HCT116 (cell line): ENCODE results near the gene EHBP1. TPM values are rescaled to one million over a fixed set of nuclear protein-coding genes. Genes with fewer than 3 reads are reported as not detected.

Experiments used
- ATAC-seq: fragments of 200-7000 bp; cut with Tn5 transposase; 2 replicates; pipeline ENCODE4 v1.9.1; 2020; ENCODE audit warnings: mild to moderate bottlenecking, moderate library complexity
- BruUV-seq: library from RNA; stranded (reverse); fragments of 400-500 nt; replicated peaks from 2 replicates; lab custom pipeline; 2021; lab: Mats Ljungman, UMichigan
- CTCF ChIA-PET: fragments of 300-600 bp; sonication (Branson Sonifier 250); formaldehyde crosslinking; loops from one replicate; lab custom pipeline; 2021; ENCODE audit warnings: antibody characterized with exemption; lab: Charles Lee
- POLR2A ChIA-PET: fragments of 300-600, 350-600 bp; sonication (Branson Sonifier 250); formaldehyde crosslinking; loops from one replicate; lab custom pipeline; 2021; ENCODE audit warnings: antibody characterized with exemption; lab: Charles Lee
- RAD21 ChIA-PET, 2 experiments: fragments of 300-600 bp; sonication (Branson Sonifier 250); formaldehyde crosslinking; loops; one replicate each; lab custom pipeline; 2023; ENCODE audit warnings: low total read pairs in 2 of 2; ENCODE audit not compliant: uncharacterized antibody in 2 of 2, unreplicated experiment in 2 of 2, low non-redundant PET in 1 of 2; lab: Charles Lee
- DNase-seq: peaks from one replicate; pipeline ENCODE4 v3.0.0-alpha.2; 2010; ENCODE audit warnings: low read depth, low spot score
- H2AFZ ChIP-seq: fragments of 200-600 bp; shearing (Covaris generic), sonication (generic); 2 replicates; pipeline ENCODE4 v1.6.1; 2017; ENCODE audit warnings: low read depth, mixed run types, mixed read lengths, antibody characterized with exemption, low read length; ENCODE audit not compliant: poor library complexity, severe bottlenecking
- H3K27ac ChIP-seq: 2 replicates; pipeline ENCODE4 v1.5.1; 2012; ENCODE audit warnings: low read depth, low read length
- H3K27me3 ChIP-seq: fragments of 200-600 bp; sonication (generic); 2 replicates; pipeline ENCODE4 v1.6.1; 2016; ENCODE audit warnings: mixed run types, low read length, mixed read lengths; ENCODE audit not compliant: insufficient read depth
- H3K36me3 ChIP-seq, 2 experiments: fragments of 200-500 bp in 1 of 2; fragments of 200-600 bp in 1 of 2; sonication (Bioruptor generic) in 1 of 2; sonication (generic) in 1 of 2; 2 replicates each; pipeline versions ENCODE4 v1.5.1 to v1.6.1; 2014 to 2016; ENCODE audit warnings: low read length in 2 of 2, inconsistent platforms in 1 of 2, mixed read lengths in 1 of 2, mixed run types in 1 of 2; ENCODE audit not compliant: insufficient read depth in 2 of 2, control insufficient read depth in 1 of 2
- H3K4me1 ChIP-seq, 2 experiments: fragments of 200-600 bp in 1 of 2; sonication (generic) in 1 of 2; 2 replicates each; pipeline versions ENCODE4 v1.5.1 to v1.6.1; 2012 to 2017; ENCODE audit warnings: low read length in 2 of 2, inconsistent platforms in 1 of 2, mild to moderate bottlenecking in 1 of 2, mixed read lengths in 1 of 2, mixed run types in 1 of 2, moderate library complexity in 1 of 2; ENCODE audit not compliant: insufficient read depth in 2 of 2, control insufficient read depth in 1 of 2
- H3K4me2 ChIP-seq: fragments of 200-600 bp; sonication (generic); 2 replicates; pipeline ENCODE4 v1.6.1; 2017; ENCODE audit warnings: mixed run types, low read length, mixed read lengths
- H3K4me3 ChIP-seq, 2 experiments: fragments of 200-600 bp in 1 of 2; sonication (generic) in 1 of 2; replicated peaks in 1 of 2; 2 replicates each; pipeline ENCODE4 v1.5.1; 2011 to 2016; ENCODE audit warnings: low read length in 2 of 2, control low read depth in 1 of 2, low read depth in 1 of 2, mild to moderate bottlenecking in 1 of 2, mixed read lengths in 1 of 2, mixed run types in 1 of 2
- H3K79me2 ChIP-seq: fragments of 200-600 bp; sonication (generic); 2 replicates; pipeline ENCODE4 v1.6.1; 2017; ENCODE audit warnings: mild to moderate bottlenecking, mixed run types, low read length, moderate library complexity, mixed read lengths; ENCODE audit not compliant: insufficient read depth
- H3K9ac ChIP-seq: fragments of 200-600 bp; sonication (generic); 2 replicates; pipeline ENCODE4 v1.6.1; 2016; ENCODE audit warnings: low read length, mixed read lengths
- H3K9me2 ChIP-seq: fragments of 200-600 bp; sonication (generic), shearing (Covaris generic); 2 replicates; pipeline ENCODE4 v1.6.1; 2017; ENCODE audit warnings: mixed run types, mild to moderate bottlenecking, moderate library complexity; ENCODE audit not compliant: insufficient read depth
- H3K9me3 ChIP-seq, 2 experiments: fragments of 200-500 bp in 1 of 2; fragments of 200-600 bp in 1 of 2; sonication (Bioruptor generic) in 1 of 2; sonication (generic) in 1 of 2; 2 replicates each; pipeline ENCODE4 v1.6.1; 2014 to 2017; ENCODE audit warnings: low read length in 2 of 2, mixed read lengths in 2 of 2, inconsistent platforms in 1 of 2, low read depth in 1 of 2, mild to moderate bottlenecking in 1 of 2, mixed run types in 1 of 2, moderate library complexity in 1 of 2; ENCODE audit not compliant: control insufficient read depth in 1 of 2, insufficient read depth in 1 of 2
- H4K20me1 ChIP-seq: fragments of 200-600 bp; sonication (generic), shearing (Covaris generic); 2 replicates; pipeline ENCODE4 v1.6.1; 2017; ENCODE audit warnings: mixed run types, mild to moderate bottlenecking, moderate library complexity; ENCODE audit not compliant: insufficient read depth
- CBX3 ChIP-seq: IDR thresholded peaks from 2 replicates; pipeline ENCODE4 v1.6.1; 2012; ENCODE audit warnings: low read depth
- CEBPB ChIP-seq: IDR thresholded peaks from 2 replicates; pipeline ENCODE4 v1.6.1; 2012; ENCODE audit warnings: low read depth
- EGR1 ChIP-seq: IDR thresholded peaks from 2 replicates; pipeline ENCODE4 v1.6.1; 2012; ENCODE audit warnings: low read depth
- EZH2 ChIP-seq: fragments of 200-600 bp; sonication (generic); IDR thresholded peaks from 2 replicates; pipeline ENCODE4 v1.6.1; 2017; ENCODE audit warnings: antibody characterized with exemption, mixed run types
- EZH2phosphoT487 ChIP-seq: fragments of 200-600 bp; IDR thresholded peaks from 2 replicates; pipeline ENCODE4 v1.6.1; 2018; ENCODE audit warnings: antibody characterized with exemption, borderline replicate concordance
- FOSL1 ChIP-seq: IDR thresholded peaks from 2 replicates; pipeline ENCODE4 v1.6.1; 2012; ENCODE audit warnings: low read depth
- POLR2A ChIP-seq: IDR thresholded peaks from 2 replicates; pipeline ENCODE4 v1.7.0; 2011; ENCODE audit warnings: borderline replicate concordance; ENCODE audit not compliant: insufficient read depth, insufficient read length; ENCODE audit errors: extremely low read depth
- POLR2AphosphoS5 ChIP-seq: IDR thresholded peaks from 2 replicates; pipeline ENCODE4 v1.6.1; 2011; ENCODE audit warnings: mild to moderate bottlenecking, low read depth, low read length, moderate library complexity
- SIN3A ChIP-seq: IDR thresholded peaks from 2 replicates; pipeline ENCODE4 v1.6.1; 2012; ENCODE audit warnings: low read depth
- SP1 ChIP-seq: IDR thresholded peaks from 2 replicates; pipeline ENCODE4 v1.6.1; 2012; ENCODE audit warnings: low read depth
- SRF ChIP-seq: IDR thresholded peaks from 2 replicates; pipeline ENCODE4 v1.6.1; 2012; ENCODE audit warnings: low read depth
- TCF7L2 ChIP-seq: IDR thresholded peaks from 2 replicates; pipeline ENCODE4 v1.7.0; 2011; ENCODE audit warnings: borderline replicate concordance, inconsistent platforms; ENCODE audit not compliant: insufficient read depth, insufficient read length; ENCODE audit errors: extremely low read depth
- YY1 ChIP-seq: IDR thresholded peaks from 2 replicates; pipeline ENCODE4 v1.6.1; 2011; ENCODE audit warnings: low read length, low read depth, moderate library complexity, mild to moderate bottlenecking; ENCODE audit not compliant: insufficient replicate concordance; ENCODE audit errors: extremely low read depth
- ZNF274 ChIP-seq: fragments of 200-500 bp; sonication (Bioruptor generic); IDR thresholded peaks from 2 replicates; pipeline ENCODE4 v1.6.1; 2014; ENCODE audit warnings: mild to moderate bottlenecking, low read depth, low read length, inconsistent platforms
- intact Hi-C: fragments of 100-400 bp; cut with micrococcal nuclease; formaldehyde crosslinking; loops from 2 replicates; pipeline ENCODE4 v1.10.0; 2022
- total RNA-seq: library from RNA; stranded (reverse); gene quantifications from one replicate; pipeline ENCODE4 v1.2.1, GENCODE V29; 2021; ENCODE audit not compliant: unreplicated experiment
- TF ChIP-seq, protein P1 (sequence below), 3 experiments: fragments of 200-600 bp in 1 of 3; sonication (generic) in 1 of 3; IDR thresholded peaks in 2 of 3; conservative IDR thresholded peaks in 1 of 3; 2 replicates each; pipeline ENCODE4 v1.5.1; 2012 to 2017; ENCODE audit warnings: low read depth in 2 of 3, low read length in 2 of 3, antibody characterized with exemption in 1 of 3, borderline replicate concordance in 1 of 3, control low read depth in 1 of 3, mild to moderate bottlenecking in 1 of 3, mixed read lengths in 1 of 3, mixed run types in 1 of 3, moderate library complexity in 1 of 3; ENCODE audit not compliant: insufficient read depth in 1 of 3
- TF ChIP-seq, protein P2 (sequence below): IDR thresholded peaks from 2 replicates; pipeline ENCODE4 v1.6.1; 2011; ENCODE audit warnings: mild to moderate bottlenecking, low read length, moderate library complexity; ENCODE audit not compliant: insufficient replicate concordance; ENCODE audit errors: extremely low read depth
- TF ChIP-seq, protein P3 (sequence below): IDR thresholded peaks from 2 replicates; pipeline ENCODE4 v1.6.1; 2012
- TF ChIP-seq, protein P4 (sequence below): IDR thresholded peaks from 2 replicates; pipeline ENCODE4 v1.6.1; 2012

The EHBP1 gene
- total RNA-seq, 1 experiment from 2014 or later = 89.9 TPM

DNA sequence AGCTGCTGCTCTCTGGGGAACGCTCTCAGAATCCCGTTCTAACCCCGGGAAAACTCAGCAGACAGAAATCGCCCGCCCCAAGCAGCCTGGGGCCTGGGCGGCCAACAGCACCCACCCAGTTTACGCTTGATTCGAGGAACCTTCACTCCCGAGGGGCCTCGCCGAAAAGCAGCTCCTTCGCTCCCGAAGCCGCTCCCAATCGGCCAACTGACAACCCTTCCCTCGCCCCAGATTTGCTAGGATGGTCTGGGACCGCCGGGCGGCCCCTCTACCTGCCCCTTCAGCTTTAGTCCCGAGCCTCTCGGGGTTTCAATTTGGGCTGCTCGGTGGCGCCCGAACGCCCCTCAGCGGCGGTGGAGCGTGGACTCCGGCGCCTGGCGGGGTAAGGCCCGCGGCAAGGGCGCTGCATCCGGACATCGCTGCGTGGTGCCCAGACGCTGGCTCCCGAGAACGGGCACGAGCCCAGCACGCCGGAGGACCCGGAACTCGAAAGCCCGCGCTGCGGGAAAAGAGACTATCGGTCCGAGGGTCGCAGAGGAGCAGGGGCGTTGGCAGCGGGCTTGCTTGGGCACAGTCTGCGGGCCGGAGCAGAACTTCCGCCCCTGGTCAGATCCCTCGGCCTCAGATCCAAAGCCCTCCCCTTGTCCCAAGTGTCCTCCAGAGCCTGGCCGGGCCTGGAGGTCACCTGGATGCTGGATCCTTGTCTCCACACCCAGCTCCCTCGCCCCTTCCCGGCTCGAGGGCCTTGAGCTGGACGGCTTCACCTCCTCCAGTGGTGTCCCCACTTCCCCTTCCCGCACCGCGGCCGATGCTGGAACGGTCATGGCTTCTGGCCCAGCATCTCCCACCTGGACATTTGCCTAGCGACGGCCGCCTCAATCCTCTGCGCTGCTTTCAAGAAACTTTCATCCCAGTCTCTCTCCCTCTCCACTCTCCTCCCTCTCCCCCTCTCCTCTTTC is 342.1 kb downstream of the EHBP1 start:
- H3K9me2 ChIP-seq = no peaks in the 10 kb centered on the region
- no TSS peak for BruUV-seq
- H4K20me1 ChIP-seq = no peaks in the 10 kb centered on the region
- ChIA-PET POLR2A (no interaction called here), CTCF (no interaction called here), RAD21 (no interaction called here)
- no peaks in the 10 kb centered on the region for H3K9me3 ChIP-seq
- H2AFZ ChIP-seq = no peak overlapping the region
- DNase-seq (no peak), ATAC-seq (no peak)
- no peak overlapping the region for H3K9ac ChIP-seq
- H3K4me1 ChIP-seq = peaks cover 4 to 18% of the 10 kb centered on the region in 2 experiments; a peak in 2 of 4 replicates
- H3K27me3 ChIP-seq = no peaks in the 10 kb centered on the region
- H3K4me2 ChIP-seq = no peak overlapping the region
- peaks cover 0 to 3% of the 10 kb centered on the region in 2 experiments; a peak in 1 of 4 replicates for H3K36me3 ChIP-seq
- TF ChIP-seq ZNF274 (no peak), SP1 (no peak), POLR2AphosphoS5 (no peak), FOSL1 (no peak), YY1 (no peak), TCF7L2 (no peak), EZH2 (no peak), POLR2A (no peak), EZH2phosphoT487 (no peak), CEBPB (no peak), EGR1 (no peak), SRF (no peak), CBX3 (no peak), SIN3A (no peak)
- TF ChIP-seq, protein P1, sequence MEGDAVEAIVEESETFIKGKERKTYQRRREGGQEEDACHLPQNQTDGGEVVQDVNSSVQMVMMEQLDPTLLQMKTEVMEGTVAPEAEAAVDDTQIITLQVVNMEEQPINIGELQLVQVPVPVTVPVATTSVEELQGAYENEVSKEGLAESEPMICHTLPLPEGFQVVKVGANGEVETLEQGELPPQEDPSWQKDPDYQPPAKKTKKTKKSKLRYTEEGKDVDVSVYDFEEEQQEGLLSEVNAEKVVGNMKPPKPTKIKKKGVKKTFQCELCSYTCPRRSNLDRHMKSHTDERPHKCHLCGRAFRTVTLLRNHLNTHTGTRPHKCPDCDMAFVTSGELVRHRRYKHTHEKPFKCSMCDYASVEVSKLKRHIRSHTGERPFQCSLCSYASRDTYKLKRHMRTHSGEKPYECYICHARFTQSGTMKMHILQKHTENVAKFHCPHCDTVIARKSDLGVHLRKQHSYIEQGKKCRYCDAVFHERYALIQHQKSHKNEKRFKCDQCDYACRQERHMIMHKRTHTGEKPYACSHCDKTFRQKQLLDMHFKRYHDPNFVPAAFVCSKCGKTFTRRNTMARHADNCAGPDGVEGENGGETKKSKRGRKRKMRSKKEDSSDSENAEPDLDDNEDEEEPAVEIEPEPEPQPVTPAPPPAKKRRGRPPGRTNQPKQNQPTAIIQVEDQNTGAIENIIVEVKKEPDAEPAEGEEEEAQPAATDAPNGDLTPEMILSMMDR (IDR thresholded peaks at IDR 0.05 in 2 of 3, conservative IDR thresholded peaks at IDR 0.05 in 1 of 3; ENCODE audit: borderline replicate concordance in 1 of 3, insufficient read depth in 1 of 3, low read depth in 2 of 3, low read length in 2 of 3) = no peak
- TF ChIP-seq, protein P2, sequence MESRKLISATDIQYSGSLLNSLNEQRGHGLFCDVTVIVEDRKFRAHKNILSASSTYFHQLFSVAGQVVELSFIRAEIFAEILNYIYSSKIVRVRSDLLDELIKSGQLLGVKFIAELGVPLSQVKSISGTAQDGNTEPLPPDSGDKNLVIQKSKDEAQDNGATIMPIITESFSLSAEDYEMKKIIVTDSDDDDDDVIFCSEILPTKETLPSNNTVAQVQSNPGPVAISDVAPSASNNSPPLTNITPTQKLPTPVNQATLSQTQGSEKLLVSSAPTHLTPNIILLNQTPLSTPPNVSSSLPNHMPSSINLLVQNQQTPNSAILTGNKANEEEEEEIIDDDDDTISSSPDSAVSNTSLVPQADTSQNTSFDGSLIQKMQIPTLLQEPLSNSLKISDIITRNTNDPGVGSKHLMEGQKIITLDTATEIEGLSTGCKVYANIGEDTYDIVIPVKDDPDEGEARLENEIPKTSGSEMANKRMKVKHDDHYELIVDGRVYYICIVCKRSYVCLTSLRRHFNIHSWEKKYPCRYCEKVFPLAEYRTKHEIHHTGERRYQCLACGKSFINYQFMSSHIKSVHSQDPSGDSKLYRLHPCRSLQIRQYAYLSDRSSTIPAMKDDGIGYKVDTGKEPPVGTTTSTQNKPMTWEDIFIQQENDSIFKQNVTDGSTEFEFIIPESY = no peak
- TF ChIP-seq, protein P3, sequence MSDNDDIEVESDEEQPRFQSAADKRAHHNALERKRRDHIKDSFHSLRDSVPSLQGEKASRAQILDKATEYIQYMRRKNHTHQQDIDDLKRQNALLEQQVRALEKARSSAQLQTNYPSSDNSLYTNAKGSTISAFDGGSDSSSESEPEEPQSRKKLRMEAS = no peak
- TF ChIP-seq, protein P4, sequence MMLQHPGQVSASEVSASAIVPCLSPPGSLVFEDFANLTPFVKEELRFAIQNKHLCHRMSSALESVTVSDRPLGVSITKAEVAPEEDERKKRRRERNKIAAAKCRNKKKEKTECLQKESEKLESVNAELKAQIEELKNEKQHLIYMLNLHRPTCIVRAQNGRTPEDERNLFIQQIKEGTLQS = no peak
- H3K79me2 ChIP-seq = peaks cover 13% of the 10 kb centered on the region; the same call in 1 of the 2 replicates
- intact Hi-C loops = no loop called here
- H3K27ac ChIP-seq = no peak overlapping the region
- H3K4me3 ChIP-seq = no peak overlapping the region
